ENCODE results near the gene MYBPC2. TPM values are rescaled to one million over a fixed set of nuclear protein-coding genes. Genes with fewer than 3 reads are reported as not detected.

MYBPC2 gene
- total RNA-seq, 1 experiment from 2014 or later, result not detected

GRCh38 chr19:50512999-50513745, 80.5 kb downstream of the MYBPC2 start:
- intact Hi-C loops (cut with micrococcal nuclease), result no loop called here
- Mint-ChIP-seq H3K36me3 (ENCODE audit: insufficient read depth, unreplicated experiment) (no peaks in the 10 kb centered on the region), H3K4me1 (ENCODE audit: insufficient read depth, unreplicated experiment) (peaks cover 16% of the 10 kb centered on the region), H3K9me3 (ENCODE audit: unreplicated experiment) (no peaks in the 10 kb centered on the region), H3K27ac (ENCODE audit: low read depth, unreplicated experiment) (no peak overlapping the region), H3K27me3 (ENCODE audit: insufficient read depth, unreplicated experiment) (no peaks in the 10 kb centered on the region), H3K4me3 (ENCODE audit: unreplicated experiment) (peak overlapping the region; percentile 7)
- BruUV-seq (replicated peaks), result no TSS peak
- TF ChIP-seq CTCF (IDR thresholded peaks at IDR 0.05; ENCODE audit: unreplicated experiment), result no peak
- ChIA-PET POLR2A (no interaction called here), CTCF (no interaction called here)
- DNase-seq (ENCODE audit: unreplicated experiment), result no peak

- Mint-ChIP-seq H3K36me3 (ENCODE audit: insufficient read depth, unreplicated experiment) (no peaks in the 10 kb centered on the region), H3K27ac (ENCODE audit: low read depth, unreplicated experiment) (peak within 1 kb of the TSS; percentile 57), H3K9me3 (ENCODE audit: unreplicated experiment) (no peaks in the 10 kb centered on the region), H3K4me3 (ENCODE audit: unreplicated experiment) (peak within 1 kb of the TSS; percentile 7), H3K27me3 (ENCODE audit: insufficient read depth, unreplicated experiment) (no peaks in the 10 kb centered on the region), H3K4me1 (ENCODE audit: insufficient read depth, unreplicated experiment) (peaks cover 11% of the 10 kb centered on the region)
- BruUV-seq (replicated peaks), result no TSS peak
- TF ChIP-seq CTCF (IDR thresholded peaks at IDR 0.05; ENCODE audit: unreplicated experiment), result no peak
- no peak for DNase-seq (ENCODE audit: unreplicated experiment)
- ChIA-PET POLR2A (no interaction called here), CTCF (no interaction called here)
- intact Hi-C loops (cut with micrococcal nuclease), result no loop called here
Measured at GRCh38 chr19:50513746-50514345, 81.2 kb downstream of the MYBPC2 start, which contains the start of gene ASPDH. TSS of gene ASPDH (minus strand) at chr19:50513913. CDS start at chr19:50513823, 90 bp downstream.

DNA sequence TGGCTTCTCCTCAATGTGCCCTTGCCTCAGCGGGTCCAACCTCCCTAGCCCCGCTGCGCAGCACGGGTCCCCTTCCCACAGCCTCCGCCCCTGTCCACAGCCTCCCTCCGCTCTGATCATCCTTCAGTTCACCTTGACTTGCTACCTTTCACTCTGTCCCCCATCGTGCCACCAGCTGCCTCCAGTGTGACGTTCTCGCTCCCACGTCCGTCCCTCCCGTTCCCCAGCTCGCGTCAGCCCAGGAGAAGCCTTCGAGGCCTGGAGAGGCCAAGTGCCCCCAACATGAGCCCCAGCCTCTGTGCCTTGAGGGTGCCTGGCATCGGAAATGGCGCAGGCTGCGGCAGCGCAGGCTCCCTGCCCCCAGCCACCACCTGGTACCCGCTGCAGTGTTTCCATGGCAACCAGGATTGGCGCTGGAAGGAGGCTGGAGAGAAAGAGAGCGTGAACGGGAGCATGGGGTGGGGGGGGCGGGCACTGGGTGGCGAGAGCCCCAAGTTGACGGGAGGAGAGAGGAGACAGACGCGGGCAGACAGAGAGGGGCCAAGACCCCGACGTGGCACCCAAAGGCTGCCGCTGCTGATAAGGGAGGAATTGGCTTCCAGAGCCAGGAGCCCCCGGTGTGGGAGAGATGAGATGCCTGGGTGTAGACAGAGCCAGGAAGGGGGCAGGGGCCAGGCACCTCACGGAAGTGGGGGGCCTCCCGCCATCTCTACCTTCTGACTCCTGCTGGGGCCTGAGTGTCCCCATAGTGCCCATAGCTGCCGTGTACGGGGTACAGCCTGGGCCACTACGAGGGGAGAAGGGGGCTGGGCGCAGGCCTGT, 81.9 kb downstream of the MYBPC2 start:
- DNase-seq (ENCODE audit: unreplicated experiment), result no peak
- Mint-ChIP-seq H3K4me3 (ENCODE audit: unreplicated experiment) (no peak overlapping the region), H3K4me1 (ENCODE audit: insufficient read depth, unreplicated experiment) (peaks cover 10% of the 10 kb centered on the region), H3K9me3 (ENCODE audit: unreplicated experiment) (no peaks in the 10 kb centered on the region), H3K27me3 (ENCODE audit: insufficient read depth, unreplicated experiment) (no peaks in the 10 kb centered on the region), H3K36me3 (ENCODE audit: insufficient read depth, unreplicated experiment) (no peaks in the 10 kb centered on the region), H3K27ac (ENCODE audit: low read depth, unreplicated experiment) (peak overlapping the region; percentile 57)
- TF ChIP-seq CTCF (IDR thresholded peaks at IDR 0.05; ENCODE audit: unreplicated experiment), result no peak
- intact Hi-C loops (cut with micrococcal nuclease), result no loop called here
- CTCF ChIA-PET, result no interaction called here
- POLR2A ChIA-PET, result no interaction called here
- no TSS peak for BruUV-seq (replicated peaks)

DNA sequence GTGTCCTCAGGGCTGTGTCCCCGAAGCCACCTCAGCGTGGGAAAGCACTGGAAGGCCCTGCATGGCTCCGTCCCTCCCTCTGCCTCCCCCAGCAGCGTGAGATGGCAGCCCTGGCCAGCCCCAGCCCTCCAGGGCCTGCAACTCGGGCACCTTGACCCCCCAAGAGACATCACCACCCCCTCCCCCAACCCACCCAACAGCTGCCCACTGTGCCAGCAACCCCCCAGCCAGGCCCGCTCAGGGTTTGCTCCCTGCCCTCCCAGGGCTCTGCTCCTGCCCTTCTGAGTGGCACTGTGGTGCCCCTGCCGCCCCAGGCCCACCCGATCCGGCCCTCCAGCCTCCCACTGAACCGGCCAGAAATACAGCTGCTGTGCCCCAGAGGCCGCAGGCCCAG, 82.5 kb downstream of the MYBPC2 start:
- intact Hi-C loops (cut with micrococcal nuclease), result no loop called here
- POLR2A ChIA-PET, result no interaction called here
- BruUV-seq (replicated peaks), result no TSS peak

More for the DNA sequence above, 82.5 kb downstream of the MYBPC2 start:
- Mint-ChIP-seq H3K4me3 (ENCODE audit: unreplicated experiment) (no peak overlapping the region), H3K9me3 (ENCODE audit: unreplicated experiment) (no peaks in the 10 kb centered on the region), H3K27me3 (ENCODE audit: insufficient read depth, unreplicated experiment) (no peaks in the 10 kb centered on the region), H3K27ac (ENCODE audit: low read depth, unreplicated experiment) (no peak overlapping the region), H3K4me1 (ENCODE audit: insufficient read depth, unreplicated experiment) (peaks cover 10% of the 10 kb centered on the region), H3K36me3 (ENCODE audit: insufficient read depth, unreplicated experiment) (no peaks in the 10 kb centered on the region)
- no peak for TF ChIP-seq CTCF (IDR thresholded peaks at IDR 0.05; ENCODE audit: unreplicated experiment)
- CTCF ChIA-PET, result interaction anchor here (0.6 to 1.9 kb wide), 2 partner anchors 23 to 278 kb away, joined by 5 read pairs; no protein-coding TSS in a partner anchor
- no peak for DNase-seq (ENCODE audit: unreplicated experiment)

Measured in MCF 10A (cell line).